Mesodermal cell (in vitro differentiated cells): ENCODE results near the gene HEXIM2. TPM values are rescaled to one million over a fixed set of nuclear protein-coding genes. Genes with fewer than 3 reads are reported as not detected.

Experiments used
- H3K27ac ChIP-seq: 2 replicates; pipeline ENCODE4 v1.7.0; 2013; ENCODE audit warnings: mild to moderate bottlenecking, low read depth, low read length, moderate library complexity; ENCODE audit not compliant: severe bottlenecking
- H3K36me3 ChIP-seq: 2 replicates; pipeline ENCODE4 v1.7.1; 2013; ENCODE audit warnings: mild to moderate bottlenecking, low read length, moderate library complexity; ENCODE audit not compliant: control insufficient read depth, insufficient read depth
- H3K4me1 ChIP-seq: one replicate; pipeline ENCODE4 v1.7.1; 2013; ENCODE audit warnings: mild to moderate bottlenecking, low read length; ENCODE audit not compliant: insufficient read depth, control insufficient read depth, poor library complexity, severe bottlenecking
- H3K4me3 ChIP-seq: 2 replicates; pipeline ENCODE4 v1.7.0; 2013; ENCODE audit warnings: low read length, control low read depth, mild to moderate bottlenecking; ENCODE audit not compliant: insufficient read depth, poor library complexity, severe bottlenecking; ENCODE audit errors: extremely low read depth
- H3K9me3 ChIP-seq: 2 replicates; pipeline ENCODE4 v1.7.1; 2013; ENCODE audit warnings: mild to moderate bottlenecking, low read length, moderate library complexity; ENCODE audit not compliant: control insufficient read depth
- WGBS, 2 experiments: methylation state at CpG; one replicate each; pipeline ENCODE4 v1.1.5; 2013; ENCODE audit warnings: missing lambda C conversion rate in 2 of 2; ENCODE audit not compliant: insufficient coverage in 2 of 2; 5-methylcytosine and 5-hydroxymethylcytosine counted together
- polyA plus RNA-seq, 2 experiments: library from polyadenylated mRNA; stranded (reverse); fragments of 50-300 nt; gene quantifications; one replicate each; pipeline ENCODE4 v1.2.3, GENCODE V29; 2013

Gene HEXIM2
- polyA plus RNA-seq (2013, experiment 1 of 2), result 9.5 TPM
- 7.7 TPM for polyA plus RNA-seq (2013, experiment 2 of 2)

DNA sequence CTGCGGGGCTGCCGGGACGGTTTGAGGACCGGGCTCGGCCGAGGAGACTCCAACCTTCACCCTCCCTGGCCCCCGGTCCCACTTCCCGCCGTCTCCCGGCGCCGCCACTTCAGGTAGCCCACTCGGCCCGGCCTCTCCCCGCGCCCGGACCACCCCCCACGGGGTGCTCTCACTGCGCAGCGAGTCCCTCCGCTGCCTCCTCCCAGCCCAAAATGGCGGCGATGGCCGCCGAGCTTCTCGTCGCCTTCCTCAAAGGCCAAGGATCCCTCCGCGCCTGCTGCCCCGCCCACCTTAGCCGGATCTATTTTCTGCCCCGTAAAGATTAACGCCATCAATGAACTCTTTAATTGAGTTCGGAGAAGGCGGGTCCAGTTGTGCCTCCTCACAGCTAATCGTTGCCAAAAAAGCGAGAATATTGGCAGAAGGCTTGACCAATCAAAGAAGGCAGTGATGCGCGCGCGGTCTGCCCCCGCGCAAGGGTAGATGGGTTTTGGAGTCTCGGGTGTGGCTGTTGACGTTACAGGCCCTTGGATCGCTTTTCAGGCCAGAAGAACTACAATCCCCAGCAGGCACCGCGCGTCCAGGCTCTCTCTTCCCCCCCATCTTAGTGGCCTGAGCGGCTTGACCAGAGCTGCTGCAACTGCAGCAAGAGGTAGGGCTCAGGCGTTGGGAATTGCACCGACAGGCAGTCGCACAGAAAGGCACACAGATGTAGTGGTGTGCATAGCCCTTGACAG is at the start of gene HEXIM2:
HEXIM2 (plus strand) TSS at position 588 of the 737 bp plus-strand sequence. CDS start 919 bp downstream, outside the sequence.
- Histone ChIP-seq H3K27ac (peak within 1 kb of the TSS; percentile 96), H3K4me3 (peak within 1 kb of the TSS; percentile 76), H3K36me3 (peaks cover 8% of the 10 kb centered on the region), H3K4me1 (peaks cover 11% of the 10 kb centered on the region), H3K9me3 (no peaks in the 10 kb centered on the region)
- WGBS, 2 experiments, result 1% methylated on average over 44 to 49 of the region's 53 CpGs

DNA sequence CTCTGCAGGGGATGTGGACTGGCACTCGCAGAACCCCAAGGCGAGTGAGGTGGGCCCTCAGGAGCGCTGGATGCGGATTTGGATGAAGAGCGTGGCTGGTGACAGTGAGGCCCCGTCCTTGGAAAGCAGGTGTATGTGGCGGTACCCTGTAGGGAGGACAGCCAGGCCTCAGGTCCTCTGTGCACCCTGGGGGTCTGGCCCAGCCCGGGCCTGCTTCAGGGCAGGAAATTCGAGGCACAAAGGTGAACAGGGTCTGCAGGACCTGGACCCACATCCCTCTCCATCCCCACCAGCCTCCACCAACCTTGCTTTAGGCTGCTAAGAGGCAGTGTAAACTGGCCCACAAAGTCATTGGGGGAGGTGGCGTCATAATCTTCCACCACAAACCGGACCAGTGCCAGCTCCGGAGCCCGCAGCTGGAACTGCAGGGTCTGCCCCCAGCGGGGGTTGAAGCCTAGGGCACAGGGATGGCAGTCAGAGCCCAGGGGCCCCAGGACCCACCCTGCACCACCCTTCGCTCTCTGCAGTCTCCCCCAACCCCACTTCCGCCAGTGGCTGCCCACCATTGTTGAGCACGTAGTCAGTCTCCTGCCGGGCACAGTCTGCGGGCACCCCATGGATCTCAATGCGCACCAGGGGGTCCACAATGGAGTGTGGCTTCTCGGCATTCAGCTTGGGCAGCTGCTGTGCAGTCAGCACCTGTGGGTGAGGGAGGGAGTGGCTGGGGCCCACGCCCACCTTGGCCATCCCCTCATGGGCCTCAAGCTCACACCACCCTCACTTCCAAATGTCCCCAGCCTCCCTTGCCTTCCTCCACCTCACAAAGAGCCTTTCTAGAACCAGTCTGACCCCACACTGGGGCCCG is 48.9 kb upstream of the HEXIM2 start:
- Histone ChIP-seq H3K36me3 (peaks cover 30% of the 10 kb centered on the region), H3K4me1 (peaks cover 11% of the 10 kb centered on the region), H3K9me3 (no peaks in the 10 kb centered on the region), H3K4me3 (no peak overlapping the region), H3K27ac (no peak overlapping the region)
- 93 to 96% methylated on average over 20 of the region's 23 CpGs for WGBS, 2 experiments

DNA sequence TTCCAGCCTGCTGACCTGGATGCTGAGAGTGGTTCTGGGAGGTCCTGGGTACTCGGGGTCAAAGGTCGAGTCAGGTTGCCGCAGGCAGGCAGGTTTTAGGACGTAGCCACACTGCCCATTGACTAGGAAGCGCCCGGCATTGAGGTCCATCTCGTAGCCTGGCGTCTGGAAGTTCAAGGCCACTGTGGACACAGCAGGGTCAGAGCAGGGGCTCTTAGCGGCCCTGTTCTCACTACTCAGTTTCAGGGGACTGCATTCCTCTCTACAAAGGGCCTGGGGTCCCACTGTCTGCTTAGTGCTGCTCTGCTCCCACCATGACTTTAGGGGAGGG is 48.3 kb upstream of the HEXIM2 start:
- Histone ChIP-seq H3K27ac (no peak overlapping the region), H3K9me3 (no peaks in the 10 kb centered on the region)
- 95 to 98% methylated on average over 8 to 9 of the region's 9 CpGs for whole genome bisulfite sequencing, 2 experiments

DNA sequence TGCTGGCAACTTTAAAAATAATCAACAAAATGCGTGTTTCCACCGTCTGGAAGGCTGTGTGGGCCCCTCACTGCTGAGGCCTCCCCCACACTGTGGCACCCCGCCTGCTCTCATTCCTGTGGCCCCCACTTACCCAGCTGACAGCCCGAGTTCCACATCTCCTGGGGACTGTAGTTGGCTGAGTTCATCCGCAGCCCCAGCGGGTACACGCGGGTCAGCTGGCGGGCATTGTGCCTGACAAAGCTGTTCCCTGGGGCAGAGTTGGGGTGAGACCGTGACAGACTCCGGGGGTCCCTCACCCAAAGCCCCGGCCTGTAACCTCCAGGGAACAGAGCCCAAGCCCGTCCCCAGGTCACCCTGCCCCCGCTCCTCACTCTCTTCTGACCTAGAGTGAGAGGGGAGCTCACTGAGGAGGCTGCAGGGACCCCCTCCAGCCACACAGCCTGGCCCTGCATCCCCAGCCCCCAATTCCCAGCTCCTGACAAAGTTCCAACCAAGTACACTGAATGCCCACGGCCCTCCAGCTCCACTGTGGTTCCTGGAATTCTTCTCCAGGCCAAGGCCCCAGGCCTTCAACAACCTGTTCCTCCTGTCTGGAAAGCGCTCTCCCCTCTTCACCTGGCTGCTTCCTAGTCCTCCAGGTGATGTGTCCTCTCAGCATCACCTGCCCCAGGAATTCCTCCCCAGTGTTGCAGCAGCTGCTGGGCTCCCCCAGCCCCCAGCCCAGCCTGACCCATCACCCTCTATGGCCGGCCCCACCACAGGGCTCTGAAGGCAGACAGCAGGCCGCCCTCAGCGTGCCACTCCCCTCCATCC is 47.4 kb upstream of the HEXIM2 start:
- H3K9me3 ChIP-seq, result no peaks in the 10 kb centered on the region
- WGBS, 2 experiments, result 91 to 95% methylated on average over 14 to 16 of the region's 19 CpGs
- no peak overlapping the region for H3K4me3 ChIP-seq
- peaks cover 11% of the 10 kb centered on the region for H3K4me1 ChIP-seq
- H3K36me3 ChIP-seq, result peaks cover 23% of the 10 kb centered on the region
- no peak overlapping the region for H3K27ac ChIP-seq

More for the DNA sequence above, 48.3 kb upstream of the HEXIM2 start:
- Histone ChIP-seq H3K36me3 (peaks cover 29% of the 10 kb centered on the region), H3K4me1 (peaks cover 11% of the 10 kb centered on the region), H3K4me3 (no peak overlapping the region)

GRCh38 chr17:45115015-45115625 is 46.6 kb upstream of the HEXIM2 start:
- peaks cover 28% of the 10 kb centered on the region for H3K36me3 ChIP-seq
- H3K4me3 ChIP-seq, result no peak overlapping the region
- no peaks in the 10 kb centered on the region for H3K9me3 ChIP-seq
- H3K4me1 ChIP-seq, result peaks cover 11% of the 10 kb centered on the region
- 92 to 94% methylated on average over 9 to 14 of the region's 26 CpGs for WGBS, 2 experiments
- no peak overlapping the region for H3K27ac ChIP-seq

DNA sequence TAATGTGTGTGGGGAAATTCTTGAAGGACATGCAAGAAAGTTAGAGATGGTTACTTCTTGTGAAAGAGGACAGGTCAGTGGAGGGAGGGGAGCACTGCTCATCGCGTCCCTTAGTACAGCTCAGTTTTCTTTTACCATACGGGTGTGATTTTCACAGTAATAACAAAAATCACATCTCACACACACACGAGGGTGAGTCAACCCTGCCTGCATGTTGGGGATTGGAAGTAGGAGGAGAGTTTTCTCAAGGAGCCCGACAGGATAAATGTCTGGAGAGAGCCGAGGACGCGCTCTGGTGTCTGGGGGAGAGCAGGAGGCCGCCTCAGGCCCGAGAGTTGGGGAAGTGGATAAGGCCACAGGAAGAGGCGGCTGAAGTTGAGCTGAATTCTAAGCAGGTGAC is 45.8 kb upstream of the HEXIM2 start:
- Histone ChIP-seq H3K4me3 (no peak overlapping the region), H3K27ac (no peak overlapping the region), H3K9me3 (no peaks in the 10 kb centered on the region), H3K4me1 (peaks cover 11% of the 10 kb centered on the region), H3K36me3 (peaks cover 32% of the 10 kb centered on the region)
- 88 to 94% methylated on average over 6 to 7 of the region's 11 CpGs for WGBS, 2 experiments

GRCh38 chr17:45116434-45117016 is 45.1 kb upstream of the HEXIM2 start:
- H3K36me3 ChIP-seq, result peaks cover 32% of the 10 kb centered on the region
- peaks cover 11% of the 10 kb centered on the region for H3K4me1 ChIP-seq
- no peak overlapping the region for H3K27ac ChIP-seq
- H3K9me3 ChIP-seq, result no peaks in the 10 kb centered on the region
- no peak overlapping the region for H3K4me3 ChIP-seq
- WGBS, 2 experiments, result 82 to 93% methylated on average over 3 to 6 of the region's 10 CpGs

DNA sequence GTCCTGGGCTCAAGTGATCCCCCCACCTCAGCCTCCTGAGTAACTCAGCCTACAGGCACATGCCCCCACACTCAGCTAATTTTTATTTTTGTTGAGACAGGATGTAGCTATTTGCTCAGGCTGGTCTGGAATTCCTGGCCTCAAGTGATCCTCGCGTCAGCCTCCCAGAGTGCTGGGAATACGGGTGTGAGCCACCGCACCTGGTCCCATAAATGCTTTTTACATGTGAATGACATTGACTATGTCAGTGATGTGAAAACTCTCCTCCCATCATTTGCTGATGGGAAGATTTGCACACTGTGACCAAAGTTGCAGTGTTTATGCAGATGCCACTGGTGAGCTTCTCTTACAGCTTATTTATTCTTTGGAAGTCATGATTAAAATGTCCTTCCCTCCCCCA is 44.3 kb upstream of the HEXIM2 start:
- Histone ChIP-seq H3K9me3 (no peaks in the 10 kb centered on the region), H3K4me3 (no peak overlapping the region), H3K36me3 (peaks cover 30% of the 10 kb centered on the region), H3K27ac (no peak overlapping the region), H3K4me1 (peaks cover 12% of the 10 kb centered on the region)
- WGBS, 2 experiments, result 95 to 100% methylated on average over 2 to 4 of the region's 4 CpGs

GRCh38 chr17:45117848-45118646 is 43.6 kb upstream of the HEXIM2 start:
- peaks cover 19% of the 10 kb centered on the region for H3K4me1 ChIP-seq
- no peak overlapping the region for H3K27ac ChIP-seq
- no peak overlapping the region for H3K4me3 ChIP-seq
- peaks cover 23% of the 10 kb centered on the region for H3K36me3 ChIP-seq
- no peaks in the 10 kb centered on the region for H3K9me3 ChIP-seq
- WGBS, 2 experiments, result 97 to 98% methylated on average over 16 to 19 of the region's 20 CpGs
